Choroid plexus epithelial cell (primary cell): ENCODE data around the gene TCHP.
A peak's percentile ranks its signal among the peaks of the same experiment; 100 is the strongest.
"Not testable (repeated sequence)": the region's sequence is repeated elsewhere in the genome, so short reads cannot be mapped to it uniquely, and the experiment has no call there.

Experiments
- DNase-seq: peaks from one replicate; pipeline ENCODE4 v3.0.0-alpha.2; 2010; ENCODE audit warnings: low read depth
- H3K4me3 ChIP-seq: 2 replicates; pipeline ENCODE4 v1.5.1; 2011; ENCODE audit warnings: low read depth, mild to moderate bottlenecking, control low read depth, low read length, moderate library complexity
- TF ChIP-seq, protein P1 (sequence below): conservative IDR thresholded peaks from 2 replicates; pipeline ENCODE4 v1.5.1; 2011; ENCODE audit warnings: low read depth, mild to moderate bottlenecking, control low read depth, inconsistent platforms, low read length, moderate library complexity

Gene TCHP

DNA sequence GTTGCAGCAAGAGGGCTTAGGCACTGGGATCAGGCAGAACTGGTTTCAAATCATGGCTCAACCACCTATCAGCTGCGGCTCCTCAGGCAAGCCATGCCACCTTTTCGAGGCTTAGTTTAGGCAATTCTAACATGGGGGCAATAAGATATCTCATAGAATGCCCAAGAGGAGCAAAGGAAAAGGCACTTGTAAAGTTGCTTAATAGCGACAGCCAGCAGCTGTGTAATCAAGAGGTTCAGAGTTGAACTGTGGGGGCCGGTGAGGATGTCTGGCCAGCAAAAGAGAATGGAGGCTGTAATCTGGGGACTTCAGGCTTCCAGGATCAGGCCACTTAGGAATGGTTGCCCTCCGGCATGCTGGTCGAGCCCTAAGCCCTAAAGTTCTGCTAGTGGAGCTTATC, 3.0 kb upstream of the TCHP start:
- DNase-seq = no peak
- TF ChIP-seq, protein P1, sequence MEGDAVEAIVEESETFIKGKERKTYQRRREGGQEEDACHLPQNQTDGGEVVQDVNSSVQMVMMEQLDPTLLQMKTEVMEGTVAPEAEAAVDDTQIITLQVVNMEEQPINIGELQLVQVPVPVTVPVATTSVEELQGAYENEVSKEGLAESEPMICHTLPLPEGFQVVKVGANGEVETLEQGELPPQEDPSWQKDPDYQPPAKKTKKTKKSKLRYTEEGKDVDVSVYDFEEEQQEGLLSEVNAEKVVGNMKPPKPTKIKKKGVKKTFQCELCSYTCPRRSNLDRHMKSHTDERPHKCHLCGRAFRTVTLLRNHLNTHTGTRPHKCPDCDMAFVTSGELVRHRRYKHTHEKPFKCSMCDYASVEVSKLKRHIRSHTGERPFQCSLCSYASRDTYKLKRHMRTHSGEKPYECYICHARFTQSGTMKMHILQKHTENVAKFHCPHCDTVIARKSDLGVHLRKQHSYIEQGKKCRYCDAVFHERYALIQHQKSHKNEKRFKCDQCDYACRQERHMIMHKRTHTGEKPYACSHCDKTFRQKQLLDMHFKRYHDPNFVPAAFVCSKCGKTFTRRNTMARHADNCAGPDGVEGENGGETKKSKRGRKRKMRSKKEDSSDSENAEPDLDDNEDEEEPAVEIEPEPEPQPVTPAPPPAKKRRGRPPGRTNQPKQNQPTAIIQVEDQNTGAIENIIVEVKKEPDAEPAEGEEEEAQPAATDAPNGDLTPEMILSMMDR = no peak
- H3K4me3 ChIP-seq = no peak overlapping the region

DNA sequence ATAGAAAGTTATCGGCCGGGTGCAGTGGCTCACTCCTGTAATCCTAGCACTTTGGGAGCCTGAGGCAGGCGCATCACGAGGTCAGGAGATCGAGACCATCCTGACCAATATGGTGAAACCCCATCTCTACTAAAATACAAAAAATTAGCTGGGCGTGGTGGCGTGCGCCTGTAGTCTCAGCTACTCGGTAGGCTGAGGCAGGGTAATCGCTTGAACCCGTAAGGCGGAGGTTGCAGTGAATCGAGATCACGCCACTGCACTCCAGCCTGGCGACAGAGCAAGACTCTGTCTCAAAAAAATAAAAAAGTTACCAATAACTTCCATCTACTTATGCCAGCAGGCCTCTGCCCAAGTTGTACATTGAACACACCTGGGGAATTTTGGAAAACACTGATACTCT, 729 bp upstream of the TCHP start:
- DNase-seq, H3K4me3 ChIP-seq: not testable (repeated sequence)

DNA sequence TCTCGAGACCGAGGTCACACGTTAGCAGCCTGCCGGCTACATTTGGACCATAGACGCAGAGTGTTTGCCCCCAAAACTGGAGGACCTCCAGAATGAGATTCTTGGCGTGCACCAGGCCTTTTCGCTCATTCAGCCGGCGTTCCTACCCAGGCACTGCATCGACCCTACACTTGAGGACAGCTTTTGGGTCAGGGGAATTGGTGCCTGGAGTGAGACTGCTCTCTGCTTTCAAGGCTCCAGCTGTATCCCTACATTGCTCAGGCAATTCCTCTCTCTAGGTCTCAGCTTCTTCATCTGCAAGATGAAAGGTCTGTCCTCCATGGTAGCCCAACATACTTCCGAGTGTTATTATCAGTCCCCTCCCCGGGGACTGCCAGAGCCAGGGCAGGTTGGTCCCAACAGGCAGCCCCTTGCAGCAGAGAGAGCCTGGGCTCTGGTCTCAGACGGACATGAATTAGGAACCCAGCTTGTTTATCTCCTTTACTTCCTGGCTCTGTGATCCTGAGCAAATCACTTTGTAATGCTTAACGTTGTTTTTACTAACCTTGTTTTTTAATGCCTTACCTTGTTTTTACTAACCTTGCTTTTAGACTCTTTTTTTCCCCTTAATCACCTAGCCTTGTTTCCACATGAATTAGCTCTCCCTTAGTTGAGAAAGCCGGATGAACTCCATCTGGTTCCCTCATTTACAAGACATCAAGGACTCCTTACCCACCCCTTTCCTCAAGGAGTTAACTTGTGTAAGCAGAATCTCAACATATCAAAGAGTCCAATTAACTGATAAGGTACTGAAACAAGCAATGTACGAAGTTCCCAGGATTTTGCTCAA, 892 bp downstream of the TCHP start:
- TF ChIP-seq, protein P1 = no peak
- DNase-seq = peak; percentile 9
- peak overlapping the region; percentile 78 for H3K4me3 ChIP-seq

DNA sequence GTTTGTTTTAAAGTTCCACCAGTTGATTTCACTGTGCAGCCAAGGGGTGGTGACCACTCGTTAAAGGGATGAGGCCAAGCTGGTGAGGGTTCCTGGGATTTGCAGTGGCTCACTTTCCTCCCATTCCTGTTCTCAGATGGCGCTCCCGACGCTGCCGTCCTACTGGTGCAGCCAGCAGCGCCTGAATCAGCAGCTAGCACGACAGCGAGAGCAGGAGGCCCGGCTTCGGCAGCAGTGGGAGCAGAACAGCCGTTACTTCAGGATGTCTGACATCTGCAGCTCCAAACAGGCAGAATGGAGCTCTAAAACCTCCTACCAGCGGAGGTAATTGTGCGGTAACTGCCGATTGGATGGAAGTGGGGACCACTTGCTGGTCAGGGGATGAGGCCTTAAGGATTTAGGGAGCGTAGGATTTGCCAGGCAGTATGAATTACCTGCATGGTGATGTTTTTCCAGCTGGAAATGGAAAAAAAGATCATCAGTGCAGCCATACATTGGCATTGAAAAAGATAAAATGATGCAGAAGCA, 2.9 kb downstream of the TCHP start:
- TF ChIP-seq, protein P1 = no peak
- DNase-seq = no peak
- H3K4me3 ChIP-seq = no peak overlapping the region

DNA sequence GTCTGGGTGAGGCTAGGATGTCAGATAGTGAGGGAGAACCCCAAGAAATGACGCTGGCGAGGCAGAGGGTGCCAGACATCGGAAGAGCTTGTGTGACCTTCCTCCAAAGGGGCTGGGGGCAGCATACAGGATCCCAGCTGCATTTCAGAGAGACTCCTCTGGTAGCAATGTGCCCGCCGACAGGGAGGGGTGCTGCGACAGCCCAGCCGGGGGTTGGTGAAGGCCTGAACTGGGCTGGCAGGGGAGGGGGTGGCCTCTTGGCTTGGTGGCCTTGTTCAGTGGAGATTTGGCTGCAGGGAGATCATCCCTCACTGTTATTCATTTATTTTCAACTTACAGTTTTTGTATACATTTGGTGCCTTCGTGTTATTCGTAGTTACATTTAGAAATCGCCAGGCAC, 5.2 kb downstream of the TCHP start:
- TF ChIP-seq, protein P1 = no peak
- DNase-seq = no peak
- H3K4me3 ChIP-seq = no peak overlapping the region

DNA sequence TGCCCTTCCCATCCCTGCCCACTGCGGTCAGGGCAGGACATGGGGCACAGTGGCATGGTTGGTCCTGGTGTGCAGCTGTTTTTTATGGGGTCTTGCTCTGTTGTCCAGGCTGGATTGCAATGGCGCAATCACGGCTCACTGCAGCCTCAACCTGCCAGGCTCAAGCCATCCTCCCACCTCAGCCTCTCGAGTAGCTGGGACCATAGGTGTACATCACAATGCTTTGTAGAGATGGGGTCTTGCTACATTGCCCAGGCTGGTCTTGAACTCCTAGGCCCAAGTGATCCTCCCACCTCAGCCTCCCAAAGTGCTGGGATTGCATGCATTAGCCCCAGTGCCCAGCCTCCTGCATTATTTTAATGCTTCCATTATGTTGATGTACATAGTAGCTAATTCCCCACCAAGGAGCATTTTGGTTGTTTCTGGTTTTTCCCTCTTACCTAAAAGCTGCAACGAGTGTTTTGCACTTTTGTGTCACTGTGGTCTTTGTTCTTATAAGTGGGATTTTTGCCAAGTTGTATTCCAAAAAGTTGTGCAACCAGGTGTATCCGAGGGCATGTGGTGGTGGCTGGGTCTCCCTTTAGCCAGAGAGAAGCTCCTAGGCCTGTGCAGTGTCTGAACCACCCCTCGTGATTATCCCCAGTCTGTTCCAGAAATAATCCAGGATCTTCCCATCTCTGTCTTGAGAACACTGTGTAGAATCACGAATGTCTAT, 10.3 kb downstream of the TCHP start:
- DNase-seq = no peak
- TF ChIP-seq, protein P1 = no peak
- no peak overlapping the region for H3K4me3 ChIP-seq

DNA sequence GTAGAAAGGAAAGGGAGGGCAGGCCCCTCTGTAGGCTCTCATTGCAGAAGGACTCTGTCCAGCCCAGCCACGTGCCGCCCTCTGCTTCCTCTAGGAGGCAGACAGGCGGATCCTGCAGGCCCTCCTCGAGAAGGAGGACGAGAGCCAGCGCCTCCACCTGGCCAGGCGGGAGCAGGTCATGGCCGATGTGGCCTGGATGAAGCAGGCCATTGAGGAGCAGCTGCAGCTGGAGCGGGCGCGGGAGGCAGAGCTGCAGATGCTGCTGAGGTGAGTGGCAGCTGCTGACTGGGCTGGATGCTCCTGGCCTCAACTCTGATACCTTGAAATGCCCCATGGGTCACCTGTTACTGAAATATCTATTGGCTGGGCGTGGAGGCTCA, 10.9 kb downstream of the TCHP start:
- H3K4me3 ChIP-seq = no peak overlapping the region
- DNase-seq = peak; percentile 60
- TF ChIP-seq, protein P1 = peak; percentile 66
